ACHN (cell line): ENCODE results near the gene CTBP2.

Source experiments
- DNase-seq: peaks from one replicate; pipeline ENCODE4 v3.0.0-alpha.2; 2015
- in situ Hi-C: cut with HindIII; loops from 2 replicates; pipeline ENCODE4 v1.10.0; 2017; ENCODE audit warnings: low sequenced_read_pairs, low pct_ligation_motif_present, low pct_unique_long_range_greater_than_20kb

The CTBP2 gene

DNA sequence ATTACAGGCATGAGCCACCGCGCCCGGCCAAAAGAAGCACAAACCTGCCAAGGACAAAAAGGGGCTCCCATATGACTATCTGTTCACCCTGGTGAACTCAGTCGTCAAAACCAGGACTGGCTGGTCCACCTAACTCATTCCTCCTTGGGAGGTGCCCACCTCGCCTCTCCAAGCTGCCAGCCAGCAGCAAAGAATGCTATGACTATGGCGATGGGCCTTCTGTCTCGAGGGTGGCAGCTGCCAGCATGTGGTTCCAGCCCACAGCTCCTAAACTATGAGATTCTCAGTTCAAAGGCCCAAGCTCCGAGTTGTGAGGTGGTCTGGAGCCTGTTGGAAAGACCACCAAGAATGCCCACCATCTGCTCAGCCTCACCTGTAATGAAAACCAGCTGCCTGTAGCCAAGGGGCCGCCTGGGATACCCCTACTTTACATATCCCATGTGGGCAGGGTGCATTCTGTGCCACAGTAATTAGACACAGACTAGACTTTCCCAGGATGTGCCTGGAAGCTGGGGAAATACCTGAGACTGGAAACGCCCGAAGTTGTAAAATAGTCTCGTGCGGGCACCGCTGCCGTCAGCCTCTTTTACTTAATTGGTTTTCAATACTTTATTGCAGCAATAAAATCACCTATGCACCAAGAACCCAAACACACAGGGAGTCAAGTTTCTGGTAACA lies 147.4 kb downstream of the CTBP2 start:
- DNase-seq, result no peak
- in situ Hi-C loops, result no loop called here

DNA sequence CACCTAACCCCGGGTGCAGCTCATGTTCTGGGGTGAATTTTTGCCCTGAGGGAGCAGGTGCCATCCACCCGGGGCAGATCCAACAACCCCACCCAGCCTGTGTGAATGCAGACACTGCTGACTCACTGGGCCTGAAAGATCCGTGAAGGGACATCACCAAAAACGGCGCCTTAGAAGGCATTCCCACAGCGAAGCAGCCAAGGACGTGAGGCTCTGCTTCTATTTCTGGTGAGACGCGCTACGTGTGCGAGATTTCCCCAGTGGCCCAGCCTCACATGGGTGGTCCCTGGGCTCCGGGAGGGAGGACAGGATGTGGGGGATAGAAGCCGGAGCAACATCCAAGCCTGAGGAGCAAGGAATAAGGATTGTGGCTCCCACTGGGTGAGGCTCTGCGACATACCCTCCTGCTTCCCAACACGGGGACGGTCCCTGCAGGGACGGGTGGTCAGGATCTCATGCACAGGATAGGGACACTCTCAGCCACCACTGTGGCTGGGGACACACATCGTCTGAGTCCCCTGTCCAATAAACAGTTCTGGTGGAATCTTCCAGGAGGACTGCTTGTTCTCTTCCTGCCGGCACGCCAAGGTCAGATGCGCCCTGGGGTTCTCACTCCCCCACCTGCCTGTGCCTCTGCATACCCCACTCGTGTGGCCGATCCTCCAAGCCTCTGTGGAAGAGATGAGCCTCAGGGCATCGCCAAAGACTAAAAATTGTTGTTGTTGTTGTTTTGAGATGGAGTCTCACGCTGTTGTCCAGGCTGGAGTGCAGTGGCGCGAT lies 148.2 kb downstream of the CTBP2 start:
- no peak for DNase-seq

DNA sequence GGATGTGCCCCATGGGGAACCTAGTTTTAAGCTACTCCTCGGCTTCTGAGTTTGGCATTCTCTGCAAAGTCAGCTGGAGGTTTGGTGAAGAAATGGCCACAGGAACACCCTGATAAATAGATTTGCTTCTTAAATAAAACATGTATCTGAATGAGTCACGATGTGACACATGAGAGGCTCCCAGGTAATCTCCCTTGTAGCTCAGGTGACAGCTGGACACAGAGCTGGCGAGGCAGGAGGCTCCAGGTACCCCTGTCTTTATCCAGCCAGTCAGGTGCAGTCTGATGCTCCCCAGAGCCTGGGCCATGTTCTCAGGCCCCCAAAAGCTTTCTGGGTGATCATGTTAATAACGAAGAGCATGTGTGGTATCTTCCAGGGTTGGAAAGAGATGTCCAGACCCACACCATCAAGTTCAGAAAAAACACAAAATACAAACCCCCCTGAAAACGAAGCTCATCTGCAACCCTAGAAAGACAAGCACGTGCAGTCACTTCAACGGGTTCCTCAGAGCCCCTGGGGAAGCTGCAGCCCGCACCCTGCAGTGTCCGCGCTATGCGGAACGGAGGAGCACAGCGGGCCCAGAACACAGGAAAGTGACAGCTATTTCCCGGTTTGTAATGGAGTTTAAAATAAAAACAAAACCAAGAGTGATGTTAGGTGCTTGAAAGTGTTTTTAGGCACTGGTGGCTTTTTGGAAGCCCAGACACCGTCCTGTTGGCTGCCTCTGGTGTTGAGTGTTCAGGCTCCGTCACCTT lies 149.0 kb downstream of the CTBP2 start:
- in situ Hi-C loops, result no loop called here
- DNase-seq, result no peak

More for the DNA sequence above, 148.2 kb downstream of the CTBP2 start:
- in situ Hi-C loops, result no loop called here

DNA sequence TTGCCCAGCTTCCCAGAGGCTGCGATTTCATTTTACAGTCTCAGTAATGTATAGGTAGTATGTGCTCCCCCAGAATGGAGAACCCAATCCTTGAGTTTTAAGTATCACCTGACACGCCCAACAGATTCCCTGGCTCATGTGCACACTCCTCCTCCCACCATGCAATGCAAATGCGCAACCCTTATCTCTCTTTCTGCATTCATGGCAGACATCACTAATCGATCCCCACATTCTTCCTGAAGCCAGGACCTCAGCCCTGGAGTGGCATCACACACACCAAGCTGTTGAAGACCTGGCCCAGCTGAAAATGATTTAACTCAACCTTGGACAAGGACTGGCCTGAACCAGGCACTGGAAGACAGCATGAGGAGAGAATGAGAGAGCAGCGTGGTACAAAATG lies 150.0 kb downstream of the CTBP2 start:
- in situ Hi-C loops, result no loop called here
- no peak for DNase-seq

DNA sequence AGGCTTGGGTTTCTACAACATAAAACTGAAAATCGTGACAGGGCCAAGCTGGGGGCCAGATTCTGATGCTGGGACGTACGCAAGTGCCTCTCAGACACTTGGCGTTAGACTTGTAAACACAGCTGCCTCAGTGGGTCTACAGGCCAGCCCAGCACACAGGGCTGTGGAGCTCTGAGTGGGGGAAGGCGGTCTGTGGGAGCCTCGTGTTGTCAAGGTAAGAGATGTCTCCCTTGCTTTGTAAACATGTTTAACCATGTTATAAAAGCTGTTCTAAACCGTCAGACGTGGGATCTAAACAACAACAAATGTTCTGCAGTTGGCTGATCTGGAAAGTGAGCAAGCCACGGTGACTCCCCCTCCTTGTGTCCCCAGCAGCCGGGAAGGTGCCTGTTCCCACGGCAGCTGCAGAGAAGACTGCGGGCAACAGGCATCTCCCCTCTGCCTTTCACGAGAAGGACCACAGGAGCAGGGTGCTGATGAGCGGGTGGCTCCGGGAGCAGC lies 150.7 kb downstream of the CTBP2 start:
- DNase-seq, result no peak
- in situ Hi-C loops, result no loop called here

DNA sequence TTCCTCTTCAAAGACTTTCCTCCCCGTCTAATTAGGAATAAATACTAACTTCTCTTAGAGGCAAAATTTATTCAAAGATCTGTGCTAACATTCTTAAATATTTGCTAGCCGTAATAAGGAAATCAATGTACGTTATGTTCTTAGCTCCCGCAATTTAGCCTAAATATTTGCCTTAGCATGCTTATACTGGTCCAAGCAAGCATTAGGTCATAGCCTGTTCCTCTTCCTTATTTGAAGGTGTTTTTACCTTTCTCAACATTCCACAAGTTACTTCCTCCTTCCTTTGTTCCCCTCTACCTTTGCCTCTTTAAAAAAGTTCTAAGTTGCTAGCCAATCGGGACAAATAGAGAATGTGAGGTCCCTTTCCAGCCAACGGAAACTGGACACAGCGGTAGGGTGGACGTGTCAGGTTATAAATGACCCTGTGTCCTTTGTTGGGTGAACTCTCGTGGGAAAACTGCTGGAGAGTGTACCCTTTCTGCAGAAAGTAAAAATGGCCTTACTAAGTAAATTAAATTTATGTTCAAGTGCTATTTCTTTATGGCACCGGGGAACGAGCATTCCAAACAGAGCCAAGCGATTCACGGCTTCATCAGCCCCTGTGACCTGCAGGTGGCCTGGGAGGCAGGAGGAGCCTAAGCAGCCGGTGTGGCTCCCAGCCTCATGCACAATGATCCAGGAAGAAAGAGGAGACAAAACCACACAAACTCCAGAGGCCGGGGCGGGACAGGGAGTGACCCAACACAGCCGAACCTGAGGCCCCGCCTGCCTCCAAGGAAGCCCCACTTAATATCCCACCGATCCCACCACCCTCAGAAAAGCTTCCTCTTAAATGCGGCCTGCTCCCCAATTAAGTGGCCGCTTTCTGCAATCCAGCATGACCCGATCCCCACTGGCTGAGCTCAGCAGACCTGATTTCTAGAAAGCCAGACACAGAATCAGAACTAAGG lies 151.4 kb downstream of the CTBP2 start:
- in situ Hi-C loops, result no loop called here
- no peak for DNase-seq

DNA sequence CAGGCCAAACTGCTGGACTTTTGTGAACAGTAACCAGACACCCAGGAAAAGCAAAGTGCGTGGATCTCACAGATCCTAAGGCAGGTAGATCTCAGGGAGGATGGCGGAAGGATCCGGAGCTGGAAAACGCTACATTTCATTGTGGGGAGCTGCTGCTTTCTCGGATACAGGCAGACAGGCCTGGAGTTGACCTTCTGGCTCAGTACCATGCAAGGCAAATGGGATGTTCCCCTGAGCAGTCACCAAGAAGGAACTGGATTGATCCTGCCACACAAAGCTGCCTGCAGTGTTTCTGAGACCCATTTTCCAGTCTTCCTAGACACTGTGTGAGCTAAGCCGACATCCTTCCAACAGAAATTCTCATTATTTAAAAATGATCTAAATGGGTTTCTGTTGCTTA lies 152.9 kb downstream of the CTBP2 start:
- in situ Hi-C loops, result no loop called here
- DNase-seq, result no peak

DNA sequence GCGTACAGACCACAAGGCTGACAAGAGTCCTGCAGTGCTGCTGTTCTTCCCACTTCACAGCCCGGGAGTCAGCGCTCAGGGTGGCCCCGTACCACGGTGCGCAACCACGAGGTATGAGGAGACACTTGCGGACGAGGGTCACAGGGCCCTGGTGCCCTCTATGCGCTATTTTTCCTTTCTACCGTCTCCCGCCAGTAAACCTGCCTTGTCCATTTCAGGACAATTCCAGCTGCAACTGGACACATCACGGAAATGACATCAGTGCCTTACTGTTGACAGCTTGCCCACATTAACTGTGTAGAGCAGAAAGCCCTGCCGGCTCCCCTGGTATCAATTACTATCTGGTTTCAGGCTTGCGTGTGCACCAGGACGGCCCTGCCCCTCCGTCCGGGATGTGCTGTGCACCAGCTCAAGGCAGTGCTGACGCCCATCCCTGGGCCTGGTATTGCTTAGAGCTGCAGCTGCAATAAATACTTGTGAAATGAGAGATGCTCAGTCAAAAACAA lies 153.4 kb downstream of the CTBP2 start:
- in situ Hi-C loops, result no loop called here
- no peak for DNase-seq

DNA sequence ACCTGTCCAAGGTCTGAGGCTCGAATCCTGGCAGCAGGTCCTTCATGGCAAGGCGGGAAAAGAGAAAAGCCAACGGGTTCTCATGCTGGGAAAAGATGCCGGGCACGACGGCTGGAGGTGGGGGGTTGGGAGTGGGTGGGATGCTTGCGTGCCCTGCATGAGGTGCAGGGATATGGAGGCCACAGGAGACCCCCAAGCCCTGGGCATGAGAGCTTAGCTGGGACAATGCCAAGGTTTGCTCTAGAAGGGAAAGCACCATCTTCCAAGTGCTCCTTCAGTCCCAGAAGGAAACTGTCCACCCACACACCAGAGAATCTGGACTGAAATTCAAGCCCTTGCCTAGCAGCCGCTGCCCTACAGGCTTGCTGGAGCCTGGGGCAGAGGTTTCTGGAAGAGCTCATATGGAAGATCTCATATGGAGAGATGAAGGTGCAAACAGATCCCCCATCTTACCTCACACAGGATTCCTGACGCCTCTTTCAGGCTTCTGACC lies 154.1 kb downstream of the CTBP2 start:
- no peak for DNase-seq
- in situ Hi-C loops, result no loop called here

DNA sequence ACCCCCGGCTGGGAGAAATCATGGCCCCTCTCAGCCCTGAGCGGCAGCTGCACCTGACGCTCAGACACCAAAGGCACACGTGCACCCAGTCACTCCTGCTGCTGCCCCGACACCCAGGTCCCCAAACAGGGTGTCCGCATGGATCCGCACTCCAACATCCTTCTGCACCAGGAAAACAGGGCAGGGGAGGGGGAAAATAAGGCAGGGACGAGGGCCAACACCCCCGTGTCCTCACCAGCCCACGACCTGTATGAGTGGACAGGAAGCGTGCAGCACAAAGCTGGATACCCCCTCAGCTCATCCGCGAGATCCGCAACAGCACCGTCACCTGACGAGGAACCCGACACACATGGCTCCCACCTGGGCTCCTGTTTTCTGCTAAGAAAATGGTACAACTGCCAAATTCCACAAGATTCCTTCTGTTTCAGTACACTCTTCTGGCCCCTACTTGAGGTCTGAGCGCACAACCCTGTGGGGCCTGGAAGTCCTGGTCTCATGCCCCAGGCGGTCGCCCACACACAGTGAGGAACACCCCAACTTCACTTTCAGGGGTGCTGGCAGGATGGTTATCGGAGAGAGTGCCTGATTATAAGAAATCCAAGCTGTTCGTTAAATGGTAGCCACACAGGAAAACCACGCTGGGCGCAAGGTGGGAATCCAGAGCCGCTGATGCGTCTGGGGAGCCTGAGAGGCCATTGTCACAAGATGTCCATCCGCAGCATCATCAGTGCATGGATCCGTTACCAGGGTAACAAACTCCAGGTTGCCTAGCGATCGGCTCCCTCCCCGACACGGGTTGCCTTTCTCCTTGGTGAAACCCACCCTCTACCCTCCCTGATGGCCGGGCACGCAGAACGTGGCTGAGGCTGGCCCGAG lies 154.8 kb downstream of the CTBP2 start:
- no peak for DNase-seq
- in situ Hi-C loops, result no loop called here

DNA sequence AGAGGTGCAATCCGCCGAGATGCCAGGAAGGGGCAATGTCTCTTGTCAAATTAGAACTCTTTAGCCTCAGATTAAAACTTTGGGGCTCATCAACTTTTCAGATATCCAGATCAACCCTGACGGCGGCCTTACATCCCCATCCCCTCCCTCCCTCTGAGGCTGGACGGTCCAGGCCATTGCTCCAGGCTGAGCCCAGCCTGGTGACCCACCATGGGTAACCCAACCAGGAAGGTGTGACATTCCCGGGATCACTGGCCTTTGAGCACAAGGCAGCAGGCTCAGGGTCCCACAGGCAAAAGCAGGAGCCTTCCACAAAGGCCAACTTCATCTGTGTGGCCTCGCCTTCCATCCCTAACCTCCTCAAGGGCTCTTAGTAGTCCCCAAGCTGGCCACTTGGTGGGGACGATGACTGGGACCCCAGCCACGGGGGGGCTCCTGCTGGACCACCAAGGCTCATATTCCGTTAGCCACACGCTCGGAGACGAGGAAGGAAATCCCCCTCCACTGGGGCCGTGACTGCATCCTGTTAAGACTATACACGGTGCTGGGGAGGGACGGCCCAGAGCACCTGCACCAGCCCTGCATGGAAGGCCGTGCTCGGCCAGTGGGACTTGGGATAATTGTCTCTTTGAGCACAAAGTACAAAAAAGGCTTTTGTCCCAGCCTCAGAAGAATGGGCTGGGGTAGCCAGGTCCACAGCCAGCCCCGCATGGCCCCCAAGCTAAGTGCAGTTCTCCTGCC lies 155.6 kb downstream of the CTBP2 start:
- in situ Hi-C loops, result no loop called here
- DNase-seq, result no peak

DNA sequence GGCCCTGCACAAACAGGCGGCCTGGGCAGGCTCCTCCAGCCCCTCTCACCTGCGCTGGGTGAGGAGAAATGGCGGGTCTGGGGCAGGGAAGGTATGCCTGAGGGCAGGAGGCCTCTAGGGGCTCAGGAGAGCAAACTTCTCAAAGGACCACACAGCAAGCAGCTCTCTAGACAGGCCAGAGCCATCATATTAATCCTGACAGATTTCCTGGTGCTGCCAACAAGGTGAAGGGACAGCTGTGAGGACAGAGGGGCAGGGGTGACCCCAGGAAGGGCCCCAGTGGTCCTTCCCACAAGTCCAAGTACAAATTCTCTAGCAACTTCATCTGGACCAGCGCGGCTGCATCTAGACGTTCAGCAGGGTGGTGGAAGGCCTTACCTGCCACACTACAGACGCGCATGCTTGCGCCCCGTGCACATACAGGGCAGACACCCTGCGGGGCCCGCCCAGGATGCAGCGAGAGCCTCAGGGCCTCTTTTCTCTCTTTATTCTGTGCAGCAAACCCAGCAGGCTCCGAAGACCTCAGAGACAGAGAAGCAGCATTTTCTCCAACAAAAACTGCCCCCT lies 156.4 kb downstream of the CTBP2 start:
- in situ Hi-C loops, result no loop called here

DNA sequence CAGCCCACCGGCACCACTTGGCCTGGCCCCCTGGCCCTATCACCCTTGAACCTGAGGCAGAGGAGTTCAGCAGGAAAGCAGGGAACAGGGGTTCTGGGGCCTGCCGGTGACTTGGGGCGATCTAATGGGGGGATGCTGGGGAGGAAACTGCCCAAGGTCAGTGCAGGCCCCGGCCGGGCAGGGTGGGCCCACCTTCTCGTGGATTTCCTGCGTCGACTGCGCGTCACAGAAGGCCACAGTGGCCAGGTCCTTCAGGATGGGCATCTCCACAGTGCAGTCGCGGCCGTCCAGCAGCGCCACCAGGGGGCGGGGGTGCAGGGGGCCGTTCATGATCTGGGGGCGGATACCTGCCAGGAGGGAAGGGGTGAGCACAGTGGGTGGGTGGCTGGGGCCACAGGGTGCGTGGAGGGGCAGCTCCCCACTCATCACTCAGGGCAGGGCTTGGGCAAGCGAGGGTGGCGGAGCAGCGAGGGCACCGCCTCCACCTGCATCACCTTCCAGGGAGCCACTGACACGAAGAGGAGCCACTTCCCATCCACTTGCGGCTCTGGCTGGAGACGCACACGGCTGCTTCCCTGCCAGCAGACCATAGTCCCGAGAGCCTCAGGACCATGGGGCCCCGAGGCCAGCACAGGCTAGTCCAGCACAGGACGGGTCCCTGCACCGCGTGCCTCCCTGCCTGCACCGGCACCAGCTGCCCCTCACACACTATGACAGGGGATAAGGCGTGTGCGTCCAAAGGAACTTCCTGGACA lies 157.0 kb downstream of the CTBP2 start:
- no peak for DNase-seq
- in situ Hi-C loops, result no loop called here

More for the DNA sequence above, 156.4 kb downstream of the CTBP2 start:
- DNase-seq, result no peak

DNA sequence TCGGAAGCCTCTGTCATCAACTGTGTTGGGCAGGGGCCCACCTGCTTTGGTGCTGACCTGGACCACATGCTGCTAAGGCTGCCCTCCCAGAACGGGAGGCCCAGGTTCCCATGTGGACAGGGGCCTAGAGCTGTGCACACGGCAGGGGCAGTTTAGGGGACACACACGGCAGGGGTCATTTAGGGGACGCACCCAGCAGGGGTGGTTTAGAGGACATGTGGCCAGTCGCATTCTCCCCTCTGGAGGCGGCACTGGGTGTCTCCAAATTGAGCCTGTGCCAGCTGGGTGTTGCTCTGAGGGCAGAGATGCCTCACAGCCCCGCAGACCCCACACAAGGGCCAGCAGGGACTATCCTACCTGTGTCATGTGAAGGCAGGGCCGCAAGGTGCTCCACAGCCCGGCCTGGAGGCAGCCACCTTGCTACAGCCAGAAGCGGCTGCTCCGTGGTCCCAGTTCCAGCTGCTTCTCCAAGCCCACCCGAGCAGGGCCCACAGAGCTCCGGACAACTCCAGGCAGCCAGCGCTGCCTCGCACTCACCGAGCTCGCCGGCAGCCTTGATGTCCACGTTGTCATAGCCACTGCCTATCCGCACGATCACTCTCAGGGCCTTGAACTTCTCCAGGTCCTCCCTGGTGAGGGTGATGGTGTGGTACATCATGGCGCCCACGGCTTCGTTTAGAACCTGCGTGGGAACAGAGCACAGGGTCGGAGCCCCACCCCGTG lies 157.8 kb downstream of the CTBP2 start:
- DNase-seq, result no peak
- in situ Hi-C loops, result no loop called here

DNA sequence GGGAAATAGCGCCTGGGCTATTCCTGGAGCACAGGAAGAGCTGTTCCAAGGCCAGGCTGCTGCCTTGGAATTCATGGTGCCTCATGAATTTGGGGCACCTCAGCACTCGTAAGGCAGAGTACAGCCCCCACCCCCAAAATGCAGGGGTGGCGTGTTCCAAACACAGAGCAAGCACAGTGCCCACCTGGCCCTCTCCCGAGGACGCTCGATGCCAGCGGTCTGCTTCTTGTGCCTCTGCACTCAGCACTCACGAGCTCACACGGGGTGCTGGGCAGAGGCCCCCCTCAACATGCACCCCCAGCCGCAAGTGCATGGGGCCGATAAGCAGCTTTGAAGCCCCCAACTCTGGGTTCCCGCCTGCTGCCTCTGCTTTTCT lies 158.3 kb downstream of the CTBP2 start:
- in situ Hi-C loops, result no loop called here
- no peak for DNase-seq
